Measurements from ENCODE around the gene SHOC2. TPM values are rescaled to one million over a fixed set of nuclear protein-coding genes. Genes with fewer than 3 reads are reported as not detected.
A peak's percentile ranks its signal among the peaks of the same experiment; 100 is the strongest.

SHOC2 gene
- 10 to 100 TPM; 62.5 to 68.4 TPM for total RNA-seq
- polyA plus RNA-seq, result 10 to 100 TPM; 17.6 to 33.1 TPM
- long read RNA-seq, donor 1, partial matches to known transcripts, result 4 of 17 reads
- long read RNA-seq, donor 1, other reads (novel, unspliced or antisense), result 13 of 17 reads
- long read RNA-seq, donor 2, transcript SHOC2-202 (9 exons, 3,943 nt), result major isoform, 9 of 22 reads
- long read RNA-seq, donor 2, partial matches to known transcripts, result 4 of 22 reads
- long read RNA-seq, donor 2, other reads (novel, unspliced or antisense), result 9 of 22 reads

GRCh38 chr10:110919349-110919931, at the start of gene SHOC2:
TSS of gene SHOC2 (plus strand) at chr10:110919604. CDS start at chr10:110964359, 44,755 bp downstream.
- intact Hi-C loops (cut with DNase I), result loop anchor here in 1 of 2 donors (2.0 kb wide), 1 partner anchor 47 kb away; no protein-coding TSS in a partner anchor
- peak within 1 kb of the TSS; percentile 96 to 98 for H3K4me3 ChIP-seq (ENCODE audit: low read length in 2 of 2)
- DNase-seq, result peak; percentile 99 to 100
- WGBS, 2 donors, result 0 to 1% methylated on average over 47 to 61 of the region's 61 CpGs
- H3K9me3 ChIP-seq (ENCODE audit: control insufficient read depth, low read length), result no peaks in the 10 kb centered on the region
- no peaks in the 10 kb centered on the region for H3K36me3 ChIP-seq (ENCODE audit: control insufficient read depth in 1 of 2, insufficient read depth in 2 of 2, low read length in 1 of 2)
- no peaks in the 10 kb centered on the region for H3K27me3 ChIP-seq (ENCODE audit: control insufficient read depth in 1 of 2, insufficient read depth in 2 of 2, low read length in 1 of 2)
- peaks cover 0 to 5% of the 10 kb centered on the region in 2 donors for H3K4me1 ChIP-seq (ENCODE audit: control insufficient read depth in 1 of 2, insufficient read depth in 2 of 2, low read length in 2 of 2)
- peak; percentile 60 for ATAC-seq (ENCODE audit: low FRiP score)
- peak within 1 kb of the TSS; percentile 93 to 98 for H3K27ac ChIP-seq (ENCODE audit: low read depth in 1 of 2, low read length in 2 of 2)

- H3K9me3 ChIP-seq (ENCODE audit: control insufficient read depth, low read length), result no peaks in the 10 kb centered on the region
- H3K36me3 ChIP-seq (ENCODE audit: control insufficient read depth in 1 of 2, insufficient read depth in 2 of 2, low read length in 1 of 2), result no peaks in the 10 kb centered on the region
- H3K27ac ChIP-seq (ENCODE audit: low read depth in 1 of 2, low read length in 2 of 2), result peak overlapping the region; percentile 84 to 88
- ATAC-seq (ENCODE audit: low FRiP score) (no peak), DNase-seq (no peak)
- no peaks in the 10 kb centered on the region for H3K27me3 ChIP-seq (ENCODE audit: control insufficient read depth in 1 of 2, insufficient read depth in 2 of 2, low read length in 1 of 2)
- H3K4me3 ChIP-seq (ENCODE audit: low read length in 2 of 2), result peak overlapping the region in 1 of 2 donors; percentile 47
- peaks cover 0 to 7% of the 10 kb centered on the region in 2 donors for H3K4me1 ChIP-seq (ENCODE audit: control insufficient read depth in 1 of 2, insufficient read depth in 2 of 2, low read length in 2 of 2)
- WGBS, 2 donors, result 36 to 39% methylated on average over 13 of the region's 13 CpGs
- intact Hi-C loops (cut with DNase I), result loop anchor here (5.0 kb wide), 2 partner anchors 49 to 69 kb away; no protein-coding TSS in a partner anchor
Observed at GRCh38 chr10:110870823-110871297, 48.5 kb upstream of the SHOC2 start.

- peaks cover 0 to 7% of the 10 kb centered on the region in 2 donors for H3K4me1 ChIP-seq (ENCODE audit: control insufficient read depth in 1 of 2, insufficient read depth in 2 of 2, low read length in 2 of 2)
- WGBS, 2 donors, result 0% methylated on average over 43 to 47 of the region's 47 CpGs
- peak; percentile 97 for ATAC-seq (ENCODE audit: low FRiP score)
Observed at GRCh38 chr10:110871298-110872084, 47.9 kb upstream of the SHOC2 start, which contains the start of gene PDCD4. TSS of gene PDCD4 (plus strand) at chr10:110871928. CDS start at chr10:110876028, 4,100 bp downstream.

GRCh38 chr10:110872145-110872983, 47.0 kb upstream of the SHOC2 start:
- H3K27ac ChIP-seq (ENCODE audit: low read depth in 1 of 2, low read length in 2 of 2), result peak overlapping the region; percentile 79 to 89
- ATAC-seq (ENCODE audit: low FRiP score), result peak; percentile 85

More at GRCh38 chr10:110871298-110872084, 47.9 kb upstream of the SHOC2 start, which contains the start of gene PDCD4:
- Histone ChIP-seq H3K36me3 (ENCODE audit: control insufficient read depth in 1 of 2, insufficient read depth in 2 of 2, low read length in 1 of 2) (no peaks in the 10 kb centered on the region), H3K9me3 (ENCODE audit: control insufficient read depth, low read length) (no peaks in the 10 kb centered on the region), H3K4me3 (ENCODE audit: low read length in 2 of 2) (peak within 1 kb of the TSS; percentile 97 to 98), H3K27ac (ENCODE audit: low read depth in 1 of 2, low read length in 2 of 2) (peak within 1 kb of the TSS; percentile 88 to 89), H3K27me3 (ENCODE audit: control insufficient read depth in 1 of 2, insufficient read depth in 2 of 2, low read length in 1 of 2) (no peaks in the 10 kb centered on the region)
- intact Hi-C loops (cut with DNase I), result loop anchor here (2.0 to 5.0 kb wide), 3 partner anchors 47 to 69 kb away; partner anchors contain the start of genes BBIP1 (in 1 of the 2) and SHOC2 (in 1 of the 2)
- peak; percentile 100 for DNase-seq

GRCh38 chr10:110872984-110873923, 46.1 kb upstream of the SHOC2 start:
- H3K4me1 ChIP-seq (ENCODE audit: control insufficient read depth in 1 of 2, insufficient read depth in 2 of 2, low read length in 2 of 2), result no peaks in the 10 kb centered on the region
- no peak overlapping the region for H3K27ac ChIP-seq (ENCODE audit: low read depth in 1 of 2, low read length in 2 of 2)
- peaks cover 0 to 1% of the 10 kb centered on the region in 2 donors for H3K36me3 ChIP-seq (ENCODE audit: control insufficient read depth in 1 of 2, insufficient read depth in 2 of 2, low read length in 1 of 2)
- no peak for DNase-seq
- 1% methylated on average over 16 of the region's 16 CpGs for WGBS, 2 donors
- intact Hi-C loops (cut with DNase I), result loop anchor here (2.0 to 5.0 kb wide), 3 partner anchors 46 to 71 kb away; partner anchors contain the start of genes BBIP1 (in 1 of the 2) and SHOC2 (in 1 of the 2)
- peak overlapping the region; percentile 97 to 98 for H3K4me3 ChIP-seq (ENCODE audit: low read length in 2 of 2)
- no peaks in the 10 kb centered on the region for H3K9me3 ChIP-seq (ENCODE audit: control insufficient read depth, low read length)
- no peaks in the 10 kb centered on the region for H3K27me3 ChIP-seq (ENCODE audit: control insufficient read depth in 1 of 2, insufficient read depth in 2 of 2, low read length in 1 of 2)
- ATAC-seq (ENCODE audit: low FRiP score), result no peak

More at GRCh38 chr10:110872145-110872983, 47.0 kb upstream of the SHOC2 start:
- intact Hi-C loops (cut with DNase I), result loop anchor here (2.0 to 5.0 kb wide), 3 partner anchors 46 to 70 kb away; partner anchors contain the start of genes BBIP1 (in 1 of the 2) and SHOC2 (in 1 of the 2)
- Histone ChIP-seq H3K4me3 (ENCODE audit: low read length in 2 of 2) (peak overlapping the region; percentile 97 to 98), H3K4me1 (ENCODE audit: control insufficient read depth in 1 of 2, insufficient read depth in 2 of 2, low read length in 2 of 2) (peaks cover 0 to 7% of the 10 kb centered on the region in 2 donors), H3K36me3 (ENCODE audit: control insufficient read depth in 1 of 2, insufficient read depth in 2 of 2, low read length in 1 of 2) (peaks cover 0 to 1% of the 10 kb centered on the region in 2 donors), H3K9me3 (ENCODE audit: control insufficient read depth, low read length) (no peaks in the 10 kb centered on the region), H3K27me3 (ENCODE audit: control insufficient read depth in 1 of 2, insufficient read depth in 2 of 2, low read length in 1 of 2) (no peaks in the 10 kb centered on the region)
- peak; percentile 83 to 90 for DNase-seq
- WGBS, 2 donors, result 0% methylated on average over 66 to 70 of the region's 70 CpGs

GRCh38 chr10:110873951-110874350, 45.5 kb upstream of the SHOC2 start:
- ATAC-seq (ENCODE audit: low FRiP score), result no peak
- 30 to 37% methylated on average over 2 of the region's 2 CpGs for WGBS, 2 donors
- Histone ChIP-seq H3K27me3 (ENCODE audit: control insufficient read depth in 1 of 2, insufficient read depth in 2 of 2, low read length in 1 of 2) (no peaks in the 10 kb centered on the region), H3K4me1 (ENCODE audit: control insufficient read depth in 1 of 2, insufficient read depth in 2 of 2, low read length in 2 of 2) (no peaks in the 10 kb centered on the region), H3K9me3 (ENCODE audit: control insufficient read depth, low read length) (no peaks in the 10 kb centered on the region), H3K27ac (ENCODE audit: low read depth in 1 of 2, low read length in 2 of 2) (no peak overlapping the region), H3K4me3 (ENCODE audit: low read length in 2 of 2) (peak overlapping the region in 1 of 2 donors; percentile 15), H3K36me3 (ENCODE audit: control insufficient read depth in 1 of 2, insufficient read depth in 2 of 2, low read length in 1 of 2) (peaks cover 0 to 1% of the 10 kb centered on the region in 2 donors)
- intact Hi-C loops (cut with DNase I), result loop anchor here (2.0 to 5.0 kb wide), 3 partner anchors 45 to 72 kb away; partner anchors contain the start of genes BBIP1 (in 1 of the 2) and SHOC2 (in 1 of the 2)
- no peak for DNase-seq

- DNase-seq (no peak), ATAC-seq (ENCODE audit: low FRiP score) (no peak)
- H3K27me3 ChIP-seq (ENCODE audit: control insufficient read depth in 1 of 2, insufficient read depth in 2 of 2, low read length in 1 of 2), result no peaks in the 10 kb centered on the region
- H3K36me3 ChIP-seq (ENCODE audit: control insufficient read depth in 1 of 2, insufficient read depth in 2 of 2, low read length in 1 of 2), result peaks cover 0 to 1% of the 10 kb centered on the region in 2 donors
- no peak overlapping the region for H3K27ac ChIP-seq (ENCODE audit: low read depth in 1 of 2, low read length in 2 of 2)
- no peaks in the 10 kb centered on the region for H3K4me1 ChIP-seq (ENCODE audit: control insufficient read depth in 1 of 2, insufficient read depth in 2 of 2, low read length in 2 of 2)
- 75 to 76% methylated on average over 2 of the region's 2 CpGs for WGBS, 2 donors
- no peaks in the 10 kb centered on the region for H3K9me3 ChIP-seq (ENCODE audit: control insufficient read depth, low read length)
- intact Hi-C loops (cut with DNase I), result no loop called here
- H3K4me3 ChIP-seq (ENCODE audit: low read length in 2 of 2), result no peak overlapping the region
Observed at GRCh38 chr10:110876000-110876399, 43.4 kb upstream of the SHOC2 start.
